GM18868 (cell line): Measurements from ENCODE around the gene WNT2.
A peak's percentile ranks its signal among the peaks of the same experiment; 100 is the strongest.
"Not testable (repeated sequence)": the region's sequence is repeated elsewhere in the genome, so short reads cannot be mapped to it uniquely, and the experiment has no call there.

ENCODE experiments used
- ATAC-seq: cut with Tn5 transposase; IDR thresholded peaks from one replicate; pipeline ENCODE4 v1.9.1; 2021; ENCODE audit warnings: mild to moderate bottlenecking, moderate library complexity; ENCODE audit not compliant: unreplicated experiment

WNT2 gene

DNA sequence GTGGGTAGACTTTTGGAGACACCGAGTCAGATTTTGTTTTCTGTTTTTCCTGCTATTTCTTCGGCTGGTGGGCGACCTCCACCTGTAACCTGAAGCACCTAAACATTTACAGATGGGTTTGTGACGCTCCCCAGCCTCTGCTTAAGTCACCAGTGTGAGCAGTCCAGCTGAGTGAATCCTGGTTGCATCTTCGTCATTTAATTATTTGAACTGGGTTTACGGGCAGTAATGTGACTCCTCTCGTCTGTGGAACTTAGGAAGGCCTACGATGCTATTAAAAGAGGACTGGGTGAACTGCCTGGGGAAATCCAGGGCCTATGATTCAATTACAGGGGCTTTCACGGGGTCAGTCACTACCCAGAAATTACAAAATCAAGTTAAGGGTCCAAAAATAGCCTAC lies 52.5 kb downstream of the WNT2 start:
- ATAC-seq, result no peak

DNA sequence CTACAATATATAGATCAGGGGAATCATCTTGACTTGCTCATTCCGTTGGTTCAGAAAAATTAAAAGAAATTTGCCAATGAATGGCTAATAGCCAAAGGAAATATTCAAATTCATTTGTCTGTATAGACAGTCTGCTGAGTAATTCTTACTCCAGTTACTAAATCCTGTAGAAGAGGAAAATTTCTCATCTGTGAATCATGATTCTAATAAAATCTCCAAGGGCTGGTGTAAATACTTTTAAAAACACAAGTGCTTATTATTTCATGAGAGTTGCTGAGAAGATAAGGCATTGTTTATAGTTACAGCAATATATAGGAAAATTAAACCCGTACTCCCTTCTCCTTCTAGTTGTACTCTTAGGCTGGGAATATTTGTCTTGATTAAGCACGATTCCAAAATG lies 53.0 kb downstream of the WNT2 start:
- ATAC-seq, result no peak

DNA sequence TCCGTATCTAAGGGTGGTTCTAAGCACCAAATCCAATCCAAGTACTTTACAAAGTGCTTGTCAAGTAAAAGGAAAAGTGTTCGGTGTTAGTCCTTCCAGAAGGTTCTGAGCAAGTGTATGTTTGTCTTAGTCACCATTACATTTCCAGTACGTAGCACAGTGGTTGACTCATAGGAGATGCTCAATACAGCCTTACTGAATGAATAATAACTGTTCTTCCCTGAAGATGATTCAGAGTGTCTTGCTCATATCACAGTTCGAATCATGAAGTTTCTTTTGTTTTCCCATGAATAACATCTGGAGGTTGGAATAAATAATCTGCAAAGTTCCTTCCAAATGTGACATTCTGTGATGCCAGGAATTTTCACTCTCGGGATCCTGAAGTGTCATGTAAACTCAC lies 53.4 kb downstream of the WNT2 start:
- ATAC-seq, result no peak

DNA sequence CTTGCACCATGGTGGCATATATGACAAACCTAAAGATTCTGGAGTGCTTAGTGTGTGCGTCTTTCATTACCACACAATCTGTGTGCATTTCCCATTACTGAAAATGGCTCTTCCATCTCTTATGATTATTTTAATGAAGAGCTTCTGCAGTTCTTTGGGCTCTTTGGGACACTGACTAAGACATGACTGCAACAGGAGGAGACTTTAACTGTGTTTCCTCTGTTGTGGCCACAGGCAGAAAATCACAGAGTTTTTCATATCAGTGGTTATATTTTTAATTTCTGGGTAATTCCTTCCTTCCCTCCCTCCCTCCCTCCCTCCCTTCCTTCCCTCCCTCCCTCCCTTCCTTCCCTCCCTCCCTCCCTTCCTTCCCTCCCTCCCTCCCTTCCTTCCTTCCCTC lies 58.1 kb downstream of the WNT2 start:
- ATAC-seq, result no peak

DNA sequence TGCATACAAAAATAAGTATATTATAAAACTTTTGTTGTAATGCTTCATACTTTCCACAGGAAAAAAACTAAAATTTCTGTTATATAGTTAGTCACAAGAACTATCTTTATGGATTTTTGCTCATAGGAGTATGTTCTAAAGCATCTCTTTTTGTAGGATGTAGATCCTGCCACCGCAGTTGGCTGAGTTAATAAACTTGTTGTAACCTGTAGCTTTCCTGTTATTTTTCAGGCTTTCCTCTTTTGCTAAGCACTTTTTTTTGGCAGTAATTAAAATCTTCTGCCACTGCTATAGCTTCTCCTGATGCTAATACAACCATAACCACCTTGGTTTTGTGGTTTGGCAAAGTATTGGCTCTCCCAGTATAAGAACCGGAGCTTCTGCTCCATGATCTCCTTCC lies 60.3 kb downstream of the WNT2 start:
- no peak for ATAC-seq

DNA sequence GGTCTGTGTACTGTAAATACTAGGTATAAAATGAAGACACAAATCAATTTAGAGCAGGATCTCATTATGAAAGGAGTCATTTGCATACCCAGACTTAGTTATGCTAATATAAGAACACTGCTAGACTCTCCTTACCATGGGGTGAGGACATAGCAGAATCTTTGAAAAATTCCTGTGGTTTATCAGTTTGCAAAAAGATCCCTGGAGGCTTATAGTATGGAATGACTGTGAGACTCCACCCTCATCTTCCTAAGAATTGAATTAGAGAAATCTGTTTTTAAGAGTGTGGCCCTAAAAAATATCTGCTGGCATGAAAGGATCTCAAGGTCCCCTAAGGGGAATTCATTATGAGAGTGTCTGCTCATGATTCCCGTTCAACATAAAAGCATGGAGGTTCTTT lies 63.2 kb downstream of the WNT2 start:
- no peak for ATAC-seq

DNA sequence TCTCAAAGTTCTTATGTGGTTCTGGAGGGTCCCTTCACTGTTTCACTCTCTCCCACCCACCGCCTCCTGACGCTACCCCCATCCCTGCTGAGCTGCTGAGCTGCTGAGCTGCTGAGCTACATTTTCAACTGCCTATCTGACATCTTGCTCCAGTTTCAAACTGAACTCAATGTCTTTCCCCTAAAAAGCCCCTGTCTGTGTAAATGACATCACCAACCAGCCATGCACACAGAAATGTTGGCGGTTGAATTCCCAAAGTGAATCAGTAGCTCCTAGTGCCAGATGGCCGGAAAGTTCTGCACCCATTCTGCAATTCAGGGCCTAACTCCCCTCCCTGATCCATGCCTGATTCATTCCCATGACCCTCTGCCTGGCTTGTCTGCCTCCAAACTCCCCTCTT lies 71.2 kb downstream of the WNT2 start:
- peak; percentile 77 for ATAC-seq

DNA sequence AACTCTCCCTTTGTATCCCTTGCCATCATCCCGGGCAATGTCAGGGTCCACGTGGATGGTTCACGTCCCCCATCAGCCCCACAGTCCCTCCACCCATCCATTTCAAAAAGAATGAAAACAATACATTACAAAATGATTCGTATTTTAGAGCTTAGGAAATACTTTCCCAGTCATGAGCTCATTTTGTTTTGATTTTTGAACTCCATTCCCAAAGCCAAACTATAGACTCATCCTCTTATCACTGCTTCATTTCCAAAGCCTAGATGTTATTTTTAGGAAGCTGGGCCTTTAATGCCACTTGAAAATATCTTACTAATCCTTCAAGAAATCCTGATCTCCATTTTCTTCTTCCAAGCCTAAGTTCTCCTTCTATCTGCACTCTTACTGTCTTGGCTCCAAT lies 72.1 kb downstream of the WNT2 start:
- ATAC-seq, result no peak

DNA sequence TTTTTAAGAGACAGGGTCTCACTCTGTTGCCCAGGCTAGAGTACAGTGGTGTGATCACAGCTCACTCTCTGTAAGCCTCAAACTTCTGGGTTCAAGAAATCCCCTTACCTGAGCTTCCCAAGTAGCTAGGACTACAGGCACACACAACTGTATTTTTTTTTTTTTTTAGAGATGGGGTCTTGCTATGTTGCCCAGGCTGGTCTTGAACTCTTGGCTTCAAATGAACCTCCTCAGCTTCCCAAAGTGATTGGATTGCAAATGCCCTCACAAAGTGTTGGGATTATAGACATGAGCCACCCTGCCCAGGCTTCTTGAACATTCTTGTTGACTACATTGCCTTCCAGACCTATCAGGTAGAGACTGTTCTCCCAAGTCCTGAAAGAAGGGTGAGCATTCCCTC lies 72.6 kb downstream of the WNT2 start:
- ATAC-seq, result no peak

DNA sequence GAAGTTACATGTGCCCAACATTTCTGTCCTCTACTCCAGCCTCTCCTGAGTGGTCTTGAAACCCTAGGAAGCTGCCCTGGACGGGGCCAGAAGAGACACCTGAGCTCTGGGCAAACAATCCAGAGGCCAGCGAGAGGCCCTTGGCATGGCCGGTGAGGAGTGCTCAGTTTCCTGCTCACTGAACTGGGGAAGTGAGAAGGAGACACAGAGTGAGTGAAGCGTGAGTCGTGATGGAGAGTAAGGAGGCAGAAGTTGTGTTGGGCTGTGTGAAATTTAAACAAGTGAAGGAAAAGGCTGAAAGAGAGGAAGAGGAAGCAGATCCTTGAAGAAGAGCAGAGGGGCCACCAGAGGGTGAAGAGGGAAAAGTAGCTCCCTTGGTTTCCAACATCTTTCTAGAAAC lies 73.2 kb downstream of the WNT2 start:
- no peak for ATAC-seq

DNA sequence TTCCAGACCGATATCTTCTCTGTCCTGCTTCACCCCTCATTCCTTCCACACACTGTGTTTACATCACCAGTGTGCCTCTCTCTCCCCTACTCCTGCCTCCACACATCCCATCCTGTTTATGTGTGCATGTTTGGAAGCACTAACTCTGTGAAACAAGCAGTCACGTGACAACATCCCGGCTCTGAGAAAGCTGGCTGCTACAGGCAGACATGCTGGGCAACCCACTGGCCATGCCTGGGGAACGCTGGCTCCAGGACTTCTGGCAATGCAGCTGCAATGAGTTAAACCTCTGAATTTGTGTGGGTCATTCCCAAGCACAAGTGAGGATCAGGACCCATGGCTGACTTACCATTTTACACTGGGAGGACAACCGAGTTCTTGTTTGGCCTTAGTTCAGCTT lies 74.0 kb downstream of the WNT2 start:
- ATAC-seq, result no peak

DNA sequence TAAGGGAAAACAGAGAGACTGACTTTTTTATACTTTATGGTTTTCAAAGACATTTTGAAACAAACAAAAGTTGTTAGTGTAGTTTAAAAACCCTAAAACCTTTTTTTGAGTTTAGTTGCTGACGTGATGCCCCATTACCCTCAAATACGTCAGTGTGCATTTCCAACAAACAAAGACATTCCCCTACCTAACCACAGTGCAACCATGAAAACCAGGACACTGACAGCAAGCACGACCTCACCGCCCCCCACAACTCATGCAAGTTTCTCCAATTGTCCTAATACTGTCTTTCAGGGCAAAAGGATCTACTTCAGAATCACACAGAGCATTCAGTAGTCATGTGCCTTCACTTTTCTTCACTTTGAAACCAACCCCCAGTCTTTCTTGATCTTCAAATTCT lies 75.0 kb downstream of the WNT2 start:
- no peak for ATAC-seq

DNA sequence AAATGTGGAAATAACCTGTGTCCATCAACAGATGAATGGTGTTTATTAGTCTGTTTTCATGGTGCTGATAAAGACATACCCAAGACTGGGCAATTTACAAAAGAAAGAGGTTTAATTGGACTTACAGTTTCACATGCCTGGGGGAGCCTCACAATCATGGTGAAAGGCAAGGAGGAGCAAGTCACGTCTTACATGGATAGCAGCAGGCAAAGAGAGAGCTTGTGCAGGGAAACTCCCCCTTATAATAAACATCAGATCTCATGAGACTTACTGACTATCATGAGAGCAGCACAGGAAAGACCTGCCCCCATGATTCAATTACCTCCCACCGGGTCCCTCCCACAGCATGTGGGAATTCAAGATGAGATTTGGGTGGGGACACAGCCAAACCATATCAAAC lies 77.2 kb downstream of the WNT2 start:
- not testable (repeated sequence) for ATAC-seq

DNA sequence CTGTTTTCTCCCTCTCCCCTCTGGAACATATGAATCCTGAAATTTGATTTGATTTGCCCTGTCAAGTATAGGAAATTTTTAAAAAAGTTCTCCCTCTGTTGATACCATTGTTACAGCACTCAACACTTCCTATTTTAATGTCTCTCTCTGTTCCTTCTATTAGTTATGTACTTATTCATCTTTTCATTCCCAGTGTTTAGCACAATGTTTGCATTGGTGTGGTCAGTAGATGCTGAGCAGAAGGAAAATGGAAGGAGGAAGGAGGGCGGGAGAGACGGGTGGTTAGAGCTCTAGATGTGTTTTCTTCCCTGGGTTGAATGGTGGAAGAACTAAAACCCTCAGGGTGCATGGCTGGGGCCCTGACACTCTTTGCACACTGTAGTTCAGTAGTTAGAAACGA lies 79.5 kb downstream of the WNT2 start:
- ATAC-seq, result no peak

DNA sequence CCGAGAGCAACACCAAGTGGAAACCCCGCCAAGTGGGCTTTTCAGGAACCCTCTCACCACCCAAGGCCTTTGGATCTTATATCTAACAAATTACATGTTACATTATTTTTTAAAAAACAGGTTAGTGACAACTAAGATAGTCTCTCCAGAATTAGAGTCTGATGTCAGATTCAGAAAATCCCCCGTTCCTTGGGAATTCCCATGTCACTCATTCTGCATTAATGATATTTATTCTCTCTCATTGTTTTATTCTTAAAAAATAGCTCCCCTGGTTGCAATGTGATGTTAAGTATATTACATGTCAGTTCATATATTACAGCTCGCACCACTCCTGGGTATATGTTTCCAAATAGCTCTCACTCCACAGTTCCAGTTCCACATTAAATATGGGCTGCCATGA lies 81.8 kb downstream of the WNT2 start:
- no peak for ATAC-seq

DNA sequence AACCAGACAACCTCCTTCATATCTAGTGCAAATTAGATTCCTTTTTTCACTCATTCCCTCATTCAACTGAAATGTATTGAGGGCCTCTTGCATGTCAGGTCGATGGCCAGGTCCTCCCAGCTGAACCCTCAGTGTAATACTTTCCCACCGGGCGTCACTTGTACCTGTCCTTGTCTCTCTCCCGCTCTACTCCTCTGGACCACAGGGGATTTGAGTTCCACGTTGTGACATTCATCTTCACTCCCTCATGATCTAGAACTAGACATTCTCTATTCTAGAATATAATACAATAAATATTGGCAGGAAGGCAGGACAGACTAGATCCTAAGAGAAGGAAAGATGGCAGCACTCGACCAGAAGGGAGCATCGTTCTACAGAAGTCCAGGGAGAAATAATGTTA lies 83.9 kb downstream of the WNT2 start:
- no peak for ATAC-seq

DNA sequence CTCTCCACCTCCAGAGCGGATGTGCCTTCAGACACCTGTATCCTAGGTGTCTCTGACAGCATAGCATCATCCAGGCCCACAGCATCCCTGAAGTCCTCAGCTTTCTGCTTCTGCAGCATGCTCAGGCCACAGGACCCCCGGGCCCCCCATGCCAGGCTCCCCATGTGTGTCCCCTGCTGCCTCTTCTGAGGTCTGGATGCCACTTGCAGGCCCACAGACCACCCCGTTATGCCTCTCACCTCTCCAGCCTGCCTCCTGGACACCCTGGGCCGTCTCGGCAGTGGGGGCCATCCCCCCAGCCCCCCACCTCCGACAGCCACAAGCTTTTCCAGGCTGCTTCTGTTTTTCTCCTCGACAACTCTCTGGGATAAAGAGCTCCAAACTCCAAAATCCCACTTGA lies 84.4 kb downstream of the WNT2 start:
- ATAC-seq, result no peak

DNA sequence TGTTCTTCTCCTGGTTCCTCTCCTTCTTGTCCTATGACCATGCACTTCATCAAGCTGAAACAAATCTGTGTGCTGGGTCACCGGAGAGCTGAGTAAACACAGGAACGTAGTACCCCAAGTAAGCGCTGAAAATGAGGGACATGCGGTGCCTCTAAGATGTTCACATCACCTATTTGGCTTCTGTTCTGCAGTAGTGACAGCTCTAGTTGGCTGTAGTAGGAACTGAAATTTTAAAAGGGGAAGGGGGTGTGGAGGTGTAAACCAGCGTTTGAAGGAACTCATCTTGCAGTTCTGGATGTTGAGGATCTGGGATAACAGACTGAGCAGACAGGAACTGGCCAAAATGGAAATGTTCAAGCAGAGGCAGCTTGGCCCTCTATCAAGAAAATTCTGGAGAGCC lies 85.2 kb downstream of the WNT2 start:
- peak; percentile 84 for ATAC-seq

DNA sequence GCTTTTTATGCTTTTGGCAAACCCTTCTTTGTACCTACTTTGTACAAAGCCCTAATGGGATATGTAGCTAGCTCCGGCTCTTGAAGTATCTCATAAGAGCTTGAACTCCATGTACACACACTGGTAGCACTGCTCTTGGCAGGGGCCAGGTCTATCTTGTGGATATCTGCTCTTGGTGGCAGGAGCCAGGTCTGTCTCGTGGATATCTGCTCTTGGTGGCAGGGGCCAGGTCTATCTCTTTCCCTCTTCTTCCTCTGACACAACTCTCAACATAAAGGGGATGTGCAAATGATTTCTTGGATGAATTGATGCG lies 91.9 kb downstream of the WNT2 start:
- ATAC-seq, result no peak

DNA sequence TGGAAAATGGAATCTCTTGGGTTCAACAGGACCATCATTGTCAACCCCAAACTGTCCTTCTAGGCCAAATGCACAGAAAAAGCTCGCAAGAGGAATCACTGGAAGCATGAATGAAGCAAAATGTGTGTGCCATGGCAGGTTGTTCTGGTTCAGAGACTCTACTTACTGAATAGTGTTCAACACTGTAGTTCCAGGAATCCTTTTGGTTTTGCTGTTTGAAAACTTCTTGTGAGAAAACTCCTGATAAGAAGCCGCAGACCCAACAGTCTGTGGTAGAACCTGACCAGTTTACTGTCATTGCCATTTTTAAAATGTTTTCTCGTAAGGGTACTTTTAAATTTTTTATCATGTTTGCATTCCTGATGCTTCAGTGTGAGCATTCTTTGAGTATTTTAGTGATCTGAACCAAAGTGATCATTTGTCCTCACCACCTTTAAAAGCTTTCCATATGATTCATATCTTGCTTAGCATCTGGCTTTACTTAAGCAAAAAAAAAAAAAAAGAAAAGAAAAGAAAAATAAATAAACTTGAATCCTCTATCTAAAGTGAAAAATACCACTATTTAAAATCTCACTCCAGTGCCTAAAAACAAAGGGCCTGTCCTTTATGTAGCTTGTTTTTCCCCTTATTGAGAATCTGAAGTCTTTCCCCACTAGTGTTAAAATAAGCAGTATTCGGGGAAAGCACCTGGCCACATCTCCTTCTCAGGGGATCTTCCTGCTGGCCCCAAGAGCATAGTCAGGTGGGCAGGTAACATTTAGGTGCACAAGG lies 92.4 kb downstream of the WNT2 start:
- peak; percentile 87 for ATAC-seq

DNA sequence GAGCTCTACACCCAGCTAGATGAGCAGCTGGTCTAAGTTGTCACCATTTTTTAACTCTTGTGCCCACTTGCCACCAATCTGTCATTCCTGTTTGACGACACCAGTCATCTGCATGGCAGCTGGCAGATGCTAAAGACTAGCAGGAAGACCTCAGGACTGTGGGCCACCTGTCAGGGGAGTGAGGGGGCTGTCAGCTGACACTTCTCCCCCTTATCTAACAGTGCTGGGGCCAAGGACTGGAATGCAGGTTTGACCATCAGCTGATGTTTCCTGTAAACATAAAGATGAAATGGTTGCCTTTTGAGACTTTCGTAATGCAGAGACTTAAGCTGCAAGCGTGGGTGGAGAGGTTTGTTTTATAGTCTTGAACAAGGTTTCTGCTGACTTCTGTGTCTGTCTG lies 93.5 kb downstream of the WNT2 start:
- ATAC-seq, result no peak

DNA sequence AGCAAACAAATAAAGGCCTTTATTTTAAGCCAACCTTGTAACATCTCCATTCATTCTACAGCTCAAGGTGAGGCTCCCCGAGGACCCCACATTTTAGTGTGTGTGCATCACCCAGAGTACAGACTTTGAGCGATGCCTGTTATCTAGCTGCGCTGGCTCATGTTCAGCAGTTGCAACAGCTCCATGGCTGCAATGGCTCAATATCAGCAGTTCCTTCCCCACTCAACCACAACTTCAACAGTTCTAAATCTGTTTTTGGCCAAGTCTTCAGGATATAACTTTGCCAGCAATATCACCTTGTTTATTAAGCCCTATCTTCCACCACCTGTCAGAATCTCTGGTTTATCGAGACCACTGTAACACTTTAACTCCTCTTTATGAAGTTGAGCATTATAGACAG lies 95.8 kb downstream of the WNT2 start:
- ATAC-seq, result no peak

DNA sequence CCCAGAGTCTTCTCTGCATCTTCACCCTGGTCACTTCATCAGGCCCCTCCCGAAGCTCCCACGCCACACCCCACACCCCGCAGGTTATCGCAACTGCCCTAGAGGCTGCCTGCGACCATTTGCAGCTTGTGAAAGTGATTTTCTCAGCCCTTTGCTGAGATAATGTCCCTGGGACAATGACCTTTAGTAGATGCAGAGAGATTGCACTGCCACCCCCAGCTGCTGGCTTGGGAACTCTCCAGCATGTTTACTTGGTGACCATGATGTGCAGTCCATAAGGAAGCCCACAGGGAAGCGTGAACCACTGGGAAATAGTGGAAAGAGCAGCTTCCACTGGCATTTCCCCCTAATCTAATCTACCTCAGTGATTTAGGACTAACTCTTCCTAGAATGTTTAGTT lies 97.3 kb downstream of the WNT2 start:
- no peak for ATAC-seq
